IPS-15b (cell line): ENCODE measurements around the gene TRAPPC11.
A peak's percentile ranks its signal among the peaks of the same experiment; 100 is the strongest.
"Not testable (repeated sequence)": the region's sequence is repeated elsewhere in the genome, so short reads cannot be mapped to it uniquely, and the experiment has no call there.

Source experiments
- H3K27me3 ChIP-seq: one replicate; pipeline ENCODE4 v1.6.1; 2013; ENCODE audit warnings: low read length; ENCODE audit not compliant: control insufficient read depth, insufficient read depth
- H3K36me3 ChIP-seq: one replicate; pipeline ENCODE4 v1.6.1; 2013; ENCODE audit warnings: low read length; ENCODE audit not compliant: control insufficient read depth, insufficient read depth
- H3K4me1 ChIP-seq: one replicate; pipeline ENCODE4 v1.6.1; 2013; ENCODE audit warnings: mild to moderate bottlenecking, low read length; ENCODE audit not compliant: control insufficient read depth, insufficient read depth
- H3K4me3 ChIP-seq: one replicate; pipeline ENCODE4 v1.5.1; 2013; ENCODE audit warnings: low read depth, low read length
- H3K9ac ChIP-seq: one replicate; pipeline ENCODE4 v1.6.1; 2013; ENCODE audit warnings: low read depth, mild to moderate bottlenecking, low read length
- H3K9me3 ChIP-seq: one replicate; pipeline ENCODE4 v1.6.1; 2013; ENCODE audit warnings: mild to moderate bottlenecking, low read length; ENCODE audit not compliant: control insufficient read depth, insufficient read depth

TRAPPC11 gene

GRCh38 chr4:183627286-183627685 is 31.8 kb upstream of the TRAPPC11 start:
- not testable (repeated sequence) for H3K4me3 ChIP-seq, H3K27me3 ChIP-seq, H3K9me3 ChIP-seq, H3K9ac ChIP-seq, H3K36me3 ChIP-seq, H3K4me1 ChIP-seq

DNA sequence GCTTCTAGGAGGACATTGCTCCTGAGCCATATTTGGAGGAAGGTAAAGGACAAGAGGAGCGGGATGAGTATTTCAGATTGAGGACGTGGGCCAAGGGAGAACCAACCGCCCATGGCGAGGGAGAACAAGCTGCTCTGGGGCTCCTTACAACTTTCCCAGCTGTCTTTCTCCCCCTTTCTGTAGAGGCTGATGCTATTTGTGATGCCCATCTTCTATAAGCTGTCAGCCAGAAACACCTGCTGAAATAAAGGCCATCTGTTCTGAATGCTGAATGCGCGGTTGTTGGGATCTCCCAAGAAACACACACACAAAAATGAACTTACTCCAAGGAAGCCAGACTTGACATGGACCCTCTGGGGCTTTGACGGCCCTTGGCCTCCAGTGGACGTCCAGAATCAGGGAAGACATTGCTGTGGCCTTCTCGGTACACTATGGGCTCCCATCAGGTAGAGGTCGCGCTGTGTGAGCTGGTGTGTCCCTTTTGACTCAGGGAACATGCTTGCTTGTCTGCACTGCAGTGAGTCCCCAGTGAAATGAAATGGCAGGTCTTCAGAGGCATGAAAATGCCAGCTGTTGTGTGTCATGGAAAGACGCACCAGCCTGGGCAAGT is 31.0 kb upstream of the TRAPPC11 start:
- no peak overlapping the region for H3K4me3 ChIP-seq
- no peaks in the 10 kb centered on the region for H3K9me3 ChIP-seq
- H3K27me3 ChIP-seq = no peaks in the 10 kb centered on the region
- H3K36me3 ChIP-seq = no peaks in the 10 kb centered on the region
- H3K9ac ChIP-seq = no peak overlapping the region
- no peaks in the 10 kb centered on the region for H3K4me1 ChIP-seq

DNA sequence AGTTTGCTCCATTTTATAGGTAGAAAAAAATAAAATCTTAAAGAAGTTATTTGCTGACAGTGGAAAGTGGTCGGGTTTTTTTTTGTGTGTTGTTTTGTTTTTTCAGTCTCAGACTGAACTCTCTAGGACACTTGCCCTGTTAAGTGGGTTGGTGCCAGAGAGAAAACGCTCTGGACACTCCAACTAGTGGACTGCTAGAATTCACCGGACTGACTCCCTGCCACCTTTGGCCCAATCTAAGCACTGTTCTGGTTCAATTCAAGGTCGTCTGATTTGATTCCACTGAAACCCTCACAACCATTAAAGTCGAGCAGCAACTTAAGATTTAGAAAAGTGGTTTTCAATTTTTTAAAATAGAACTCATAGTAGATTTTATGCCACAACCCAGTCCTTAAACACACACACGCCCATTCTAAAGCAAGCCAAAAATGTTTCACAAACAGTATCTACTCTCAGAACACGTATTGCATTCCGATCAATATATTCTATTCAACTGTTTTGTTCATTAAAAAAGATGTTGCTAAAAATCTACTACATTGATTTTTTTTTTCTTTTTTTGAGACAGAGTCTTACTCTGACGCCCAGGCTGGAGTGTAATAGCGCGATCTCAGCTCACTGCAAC is 27.4 kb upstream of the TRAPPC11 start:
- no peak overlapping the region for H3K4me3 ChIP-seq
- H3K9ac ChIP-seq = no peak overlapping the region
- H3K27me3 ChIP-seq = no peaks in the 10 kb centered on the region
- no peaks in the 10 kb centered on the region for H3K36me3 ChIP-seq
- H3K9me3 ChIP-seq = no peaks in the 10 kb centered on the region
- H3K4me1 ChIP-seq = peaks cover 10% of the 10 kb centered on the region

- no peaks in the 10 kb centered on the region for H3K9me3 ChIP-seq
- H3K4me3 ChIP-seq = no peak overlapping the region
- H3K36me3 ChIP-seq = no peaks in the 10 kb centered on the region
- peaks cover 15% of the 10 kb centered on the region for H3K4me1 ChIP-seq
- no peaks in the 10 kb centered on the region for H3K27me3 ChIP-seq
- H3K9ac ChIP-seq = no peak overlapping the region
These were observed 26.4 kb upstream of the TRAPPC11 start for GRCh38 chr4:183632689-183633088.

DNA sequence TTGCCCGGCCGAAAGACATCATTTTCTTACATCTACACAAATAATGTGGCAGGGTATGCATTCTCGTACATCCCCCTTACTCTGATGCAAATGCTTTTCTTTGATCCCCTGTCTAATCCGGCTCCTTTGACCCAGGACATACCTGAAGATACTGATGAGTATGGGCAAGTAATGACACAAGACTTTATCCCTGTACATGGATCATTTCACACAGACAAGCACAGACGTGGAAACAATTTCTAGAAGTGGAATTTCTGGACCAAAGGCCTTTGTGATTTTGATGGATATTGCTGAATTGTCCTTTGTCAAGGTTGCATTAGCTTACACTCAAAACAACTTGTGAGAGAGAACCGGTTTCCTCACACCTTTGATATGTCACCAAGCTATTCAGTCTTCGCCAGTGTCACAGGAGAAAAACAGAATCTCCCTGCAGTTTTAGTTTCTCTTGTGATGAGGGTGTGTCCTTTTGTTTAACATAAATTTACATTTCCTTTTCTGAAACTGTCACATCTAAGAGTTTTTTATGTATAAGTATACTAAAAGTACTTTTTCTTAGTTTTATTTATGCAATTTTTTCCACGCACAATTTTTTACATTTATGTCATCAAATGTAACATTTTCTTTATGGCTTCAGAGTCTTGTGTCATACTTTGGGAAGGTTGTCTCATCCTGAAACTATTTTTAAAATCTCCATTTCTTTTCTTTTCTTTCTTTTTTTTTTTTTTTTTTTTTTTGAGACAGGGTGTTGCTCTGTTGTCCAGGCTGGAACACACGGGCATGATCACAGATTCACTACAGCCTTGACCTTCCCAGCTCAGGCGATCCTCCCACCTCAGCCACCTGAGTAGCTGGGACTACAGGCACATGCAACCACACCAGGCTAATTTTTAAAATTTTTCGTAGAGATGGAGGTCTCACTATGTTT is 25.4 kb upstream of the TRAPPC11 start:
- H3K4me1 ChIP-seq = peaks cover 15% of the 10 kb centered on the region
- no peaks in the 10 kb centered on the region for H3K27me3 ChIP-seq
- no peaks in the 10 kb centered on the region for H3K9me3 ChIP-seq
- H3K9ac ChIP-seq = no peak overlapping the region
- no peak overlapping the region for H3K4me3 ChIP-seq
- H3K36me3 ChIP-seq = no peaks in the 10 kb centered on the region

- Histone ChIP-seq H3K4me1 (peaks cover 15% of the 10 kb centered on the region), H3K9me3 (no peaks in the 10 kb centered on the region), H3K4me3 (no peak overlapping the region), H3K27me3 (no peaks in the 10 kb centered on the region), H3K36me3 (no peaks in the 10 kb centered on the region), H3K9ac (peak overlapping the region; percentile 47)
These were observed 23.8 kb upstream of the TRAPPC11 start for GRCh38 chr4:183635321-183635720.

DNA sequence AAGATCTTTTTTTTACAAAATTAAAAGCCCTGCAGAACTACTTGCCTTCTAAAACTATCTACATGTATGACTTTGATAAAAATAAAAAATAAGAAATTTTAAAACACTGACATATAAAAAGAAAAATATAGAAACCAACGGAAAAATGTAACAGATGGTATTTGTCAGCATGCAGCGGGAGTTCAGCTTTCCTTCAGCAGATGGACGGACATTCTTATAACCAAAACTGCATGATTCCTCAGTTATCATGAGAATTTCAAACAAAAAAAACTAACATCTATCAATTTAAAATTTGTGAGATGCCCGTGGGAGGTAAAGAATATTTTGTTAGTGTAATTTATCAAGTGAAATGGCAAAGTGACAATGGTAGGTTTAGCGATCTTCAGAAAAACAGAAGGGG is 23.4 kb upstream of the TRAPPC11 start:
- no peaks in the 10 kb centered on the region for H3K9me3 ChIP-seq
- no peaks in the 10 kb centered on the region for H3K36me3 ChIP-seq
- no peaks in the 10 kb centered on the region for H3K27me3 ChIP-seq
- peaks cover 15% of the 10 kb centered on the region for H3K4me1 ChIP-seq
- no peak overlapping the region for H3K4me3 ChIP-seq
- H3K9ac ChIP-seq = no peak overlapping the region

DNA sequence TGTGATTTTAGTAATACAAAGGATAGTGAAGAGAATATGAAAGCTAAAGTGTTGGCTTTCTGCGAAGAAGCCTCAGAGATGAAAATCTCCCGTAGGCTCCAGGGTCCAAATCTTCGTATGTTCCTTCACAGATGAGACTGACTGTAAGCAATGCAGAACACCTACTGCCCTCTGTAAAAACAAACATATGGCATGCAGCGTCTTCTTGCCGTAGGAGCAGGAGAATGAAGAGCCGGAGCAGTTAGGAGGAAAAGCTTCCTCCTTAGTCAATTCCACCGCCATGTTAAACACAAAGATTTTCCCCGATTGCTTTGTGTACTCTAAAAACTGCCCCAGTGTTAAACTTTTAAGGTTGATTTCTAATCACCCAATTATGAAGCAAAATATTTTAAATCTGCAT is 22.6 kb upstream of the TRAPPC11 start:
- Histone ChIP-seq H3K36me3 (no peaks in the 10 kb centered on the region), H3K4me1 (peaks cover 15% of the 10 kb centered on the region), H3K9me3 (no peaks in the 10 kb centered on the region), H3K27me3 (no peaks in the 10 kb centered on the region), H3K9ac (no peak overlapping the region), H3K4me3 (no peak overlapping the region)

- H3K36me3 ChIP-seq = no peaks in the 10 kb centered on the region
- no peak overlapping the region for H3K4me3 ChIP-seq
- no peaks in the 10 kb centered on the region for H3K27me3 ChIP-seq
- H3K9me3 ChIP-seq = no peaks in the 10 kb centered on the region
- no peak overlapping the region for H3K9ac ChIP-seq
- H3K4me1 ChIP-seq = peaks cover 15% of the 10 kb centered on the region
These were observed 22.2 kb upstream of the TRAPPC11 start for GRCh38 chr4:183636923-183637322.

- Histone ChIP-seq H3K27me3 (no peaks in the 10 kb centered on the region), H3K9me3 (no peaks in the 10 kb centered on the region), H3K9ac (no peak overlapping the region), H3K4me3 (no peak overlapping the region), H3K4me1 (peaks cover 15% of the 10 kb centered on the region), H3K36me3 (peaks cover under 1% of the 10 kb centered on the region)
These were observed 21.6 kb upstream of the TRAPPC11 start for GRCh38 chr4:183637461-183637860.

DNA sequence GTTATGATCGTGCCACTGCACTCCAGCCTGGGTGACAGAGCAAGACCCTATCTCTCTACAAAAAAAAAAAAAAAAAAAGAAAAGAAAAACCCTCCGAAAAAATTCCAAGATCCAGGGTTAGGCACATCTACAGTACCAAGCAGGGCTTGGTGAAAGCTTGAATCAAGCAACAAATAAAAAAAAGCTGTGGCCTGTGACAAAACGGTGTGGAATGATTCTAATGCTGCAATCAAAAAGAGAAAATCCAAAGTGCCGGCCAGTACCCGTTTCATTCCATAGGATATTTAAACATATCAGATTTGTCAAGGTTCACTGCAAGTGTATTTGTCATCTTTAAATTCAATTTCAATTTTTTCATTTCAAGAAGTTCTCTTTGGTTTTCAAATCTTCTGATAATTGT is 20.7 kb upstream of the TRAPPC11 start:
- no peaks in the 10 kb centered on the region for H3K27me3 ChIP-seq
- H3K9ac ChIP-seq = no peak overlapping the region
- H3K4me3 ChIP-seq = no peak overlapping the region
- peaks cover 14% of the 10 kb centered on the region for H3K4me1 ChIP-seq
- H3K36me3 ChIP-seq = peaks cover 2% of the 10 kb centered on the region
- no peaks in the 10 kb centered on the region for H3K9me3 ChIP-seq

- peaks cover 4% of the 10 kb centered on the region for H3K36me3 ChIP-seq
- H3K27me3 ChIP-seq = no peaks in the 10 kb centered on the region
- no peaks in the 10 kb centered on the region for H3K9me3 ChIP-seq
- peaks cover 12% of the 10 kb centered on the region for H3K4me1 ChIP-seq
- H3K9ac ChIP-seq = no peak overlapping the region
- no peak overlapping the region for H3K4me3 ChIP-seq
These were observed 19.8 kb upstream of the TRAPPC11 start for GRCh38 chr4:183639291-183639690.
